Neuronal stem cell (in vitro differentiated cells): Measurements from ENCODE around the gene NEK8.
A peak's percentile ranks its signal among the peaks of the same experiment; 100 is the strongest.

ENCODE experiments used
- DNase-seq: peaks from one replicate; pipeline ENCODE4 v3.0.0-alpha.2; 2013; ENCODE audit warnings: low spot score
- H2AFZ ChIP-seq: one replicate; pipeline ENCODE4 v1.6.1; 2013; ENCODE audit warnings: mild to moderate bottlenecking, low read length, inconsistent platforms
- H2AK5ac ChIP-seq: 2 replicates; pipeline ENCODE4 v1.6.1; 2013; ENCODE audit warnings: low read depth, mild to moderate bottlenecking, inconsistent platforms, low read length, moderate library complexity, mixed read lengths
- H2BK120ac ChIP-seq: 2 replicates; pipeline ENCODE4 v1.6.1; 2013; ENCODE audit warnings: low read depth, mild to moderate bottlenecking, inconsistent platforms, low read length, moderate library complexity, mixed read lengths
- H2BK12ac ChIP-seq: one replicate; pipeline ENCODE4 v1.6.1; 2013; ENCODE audit warnings: low read length, inconsistent platforms
- H2BK15ac ChIP-seq: 2 replicates; pipeline ENCODE4 v1.6.1; 2013; ENCODE audit warnings: mild to moderate bottlenecking, low read length, inconsistent platforms, mixed read lengths
- H2BK5ac ChIP-seq: one replicate; pipeline ENCODE4 v1.6.1; 2013; ENCODE audit warnings: inconsistent platforms, mild to moderate bottlenecking, low read length, moderate library complexity
- H3K14ac ChIP-seq: one replicate; pipeline ENCODE4 v1.6.1; 2013; ENCODE audit warnings: low read length, inconsistent platforms
- H3K18ac ChIP-seq: 2 replicates; pipeline ENCODE4 v1.6.1; 2013; ENCODE audit warnings: low read length, inconsistent platforms
- H3K23ac ChIP-seq: 2 replicates; pipeline ENCODE4 v1.6.1; 2013; ENCODE audit warnings: low read depth, mild to moderate bottlenecking, mixed read lengths, low read length, inconsistent platforms; ENCODE audit not compliant: poor library complexity
- H3K27ac ChIP-seq: replicated peaks from 3 replicates; pipeline ENCODE4 v1.5.1; 2013; ENCODE audit warnings: low read length, inconsistent platforms
- H3K27me3 ChIP-seq, 3 experiments: 2 replicates each; pipeline ENCODE4 v1.6.1; 2013; ENCODE audit warnings: low read length in 3 of 3, mild to moderate bottlenecking in 2 of 3, inconsistent platforms in 1 of 3, low read depth in 1 of 3, mixed read lengths in 1 of 3, moderate library complexity in 1 of 3; ENCODE audit not compliant: control insufficient read depth in 3 of 3, insufficient read depth in 3 of 3
- H3K36me3 ChIP-seq, 2 donors: replicated peaks in 1 of 2; 2 replicates each; pipeline ENCODE4 v1.6.1; 2013; ENCODE audit warnings: low read length in 2 of 2; ENCODE audit not compliant: control insufficient read depth in 2 of 2, insufficient read depth in 2 of 2
- H3K4ac ChIP-seq: 2 replicates; pipeline ENCODE4 v1.6.1; 2013; ENCODE audit warnings: inconsistent platforms, mild to moderate bottlenecking, low read length, moderate library complexity
- H3K4me1 ChIP-seq, 2 donors: 1 replicate in 1 of 2; 2 replicates in 1 of 2; pipeline ENCODE4 v1.6.1; 2013; ENCODE audit warnings: low read length in 2 of 2, low read depth in 1 of 2; ENCODE audit not compliant: control insufficient read depth in 2 of 2, insufficient read depth in 1 of 2
- H3K4me2 ChIP-seq: one replicate; pipeline ENCODE4 v1.6.1; 2013; ENCODE audit warnings: mild to moderate bottlenecking, low read length, inconsistent platforms; ENCODE audit not compliant: insufficient read depth, poor library complexity, severe bottlenecking
- H3K4me3 ChIP-seq, 2 donors: 2 replicates each; pipeline ENCODE4 v1.5.1; 2013; ENCODE audit warnings: low read length in 2 of 2, mild to moderate bottlenecking in 2 of 2, inconsistent platforms in 1 of 2, moderate library complexity in 1 of 2
- H3K79me1 ChIP-seq: one replicate; pipeline ENCODE4 v1.6.1; 2013; ENCODE audit warnings: low read depth, mild to moderate bottlenecking, inconsistent platforms, low read length, moderate library complexity
- H3K9ac ChIP-seq: one replicate; pipeline ENCODE4 v1.6.1; 2013; ENCODE audit warnings: mild to moderate bottlenecking, low read depth, low read length, inconsistent platforms; ENCODE audit not compliant: poor library complexity
- H3K9me3 ChIP-seq, 2 donors: replicated peaks in 1 of 2; 2 replicates each; pipeline versions ENCODE3 to v1.6.1; 2013; ENCODE audit warnings: low read length in 2 of 2, mild to moderate bottlenecking in 2 of 2, inconsistent platforms in 1 of 2, low read depth in 1 of 2, mixed read lengths in 1 of 2, moderate library complexity in 1 of 2; ENCODE audit not compliant: control insufficient read depth in 2 of 2, insufficient read depth in 1 of 2
- H4K8ac ChIP-seq: one replicate; pipeline ENCODE4 v1.6.1; 2013; ENCODE audit warnings: low read depth, mild to moderate bottlenecking, inconsistent platforms, low read length, moderate library complexity
- H4K91ac ChIP-seq: one replicate; pipeline ENCODE4 v1.6.1; 2013; ENCODE audit warnings: low read length, low read depth, mild to moderate bottlenecking, inconsistent platforms; ENCODE audit not compliant: poor library complexity
- WGBS, 2 donors: extraction: QIAGEN DNeasy Blood & Tissue Kit; methylation state at CpG; one replicate each; pipeline ENCODE4 v1.1.7; 2013; ENCODE audit warnings: missing lambda C conversion rate in 2 of 2, mixed read lengths in 1 of 2; ENCODE audit not compliant: insufficient read length in 2 of 2, insufficient replicate concordance in 1 of 2; ENCODE audit errors: extremely low coverage in 2 of 2; 5-methylcytosine and 5-hydroxymethylcytosine counted together

Gene NEK8

GRCh38 chr17:28741358-28742349 is 13.1 kb downstream of the NEK8 start:
- H3K27me3 ChIP-seq = no peaks in the 10 kb centered on the region
- no peak overlapping the region for H4K8ac ChIP-seq
- no peak overlapping the region for H3K4me3 ChIP-seq
- H3K23ac ChIP-seq = peak overlapping the region; percentile 45
- no peak overlapping the region for H2BK12ac ChIP-seq
- peaks cover 3 to 9% of the 10 kb centered on the region in 2 donors for H3K9me3 ChIP-seq
- H2BK15ac ChIP-seq = no peak overlapping the region
- no peak overlapping the region for H2BK120ac ChIP-seq
- H2BK5ac ChIP-seq = peak overlapping the region; percentile 14
- DNase-seq = no peak
- no peak overlapping the region for H3K18ac ChIP-seq
- no peak overlapping the region for H4K91ac ChIP-seq
- H3K14ac ChIP-seq = no peak overlapping the region
- peaks cover 13 to 59% of the 10 kb centered on the region in 2 donors for H3K36me3 ChIP-seq
- H3K9ac ChIP-seq = no peak overlapping the region
- no peak overlapping the region for H3K27ac ChIP-seq
- peak overlapping the region; percentile 28 for H2AK5ac ChIP-seq
- no peak overlapping the region for H3K4me2 ChIP-seq
- peaks cover 14% of the 10 kb centered on the region for H3K79me1 ChIP-seq
- no CpG with 5 or more reads among the region's 19 CpGs for WGBS, 2 donors
- no peak overlapping the region for H2AFZ ChIP-seq
- no peak overlapping the region for H3K4ac ChIP-seq
- peaks cover 11 to 15% of the 10 kb centered on the region in 2 donors for H3K4me1 ChIP-seq

GRCh38 chr17:28743243-28744103 is 14.9 kb downstream of the NEK8 start, which contains the start of gene TRAF4:
Gene TRAF4, plus strand, starts transcription at chr17:28744011. Its CDS starts 102 bp downstream, at chr17:28744113.
- Histone ChIP-seq H3K9ac (peak within 1 kb of the TSS; percentile 99), H3K18ac (peak within 1 kb of the TSS; percentile 100), H3K27me3 (no peaks in the 10 kb centered on the region), H2BK15ac (peak within 1 kb of the TSS; percentile 99), H2BK5ac (peak within 1 kb of the TSS; percentile 100), H4K8ac (peak within 1 kb of the TSS; percentile 89), H3K4me1 (peaks cover 19 to 23% of the 10 kb centered on the region in 2 donors), H3K4me3 (peak within 1 kb of the TSS; percentile 74 to 98), H3K27ac (peak within 1 kb of the TSS; percentile 100), H3K4me2 (peak within 1 kb of the TSS; percentile 96), H2AFZ (peak within 1 kb of the TSS; percentile 87), H2BK12ac (peak within 1 kb of the TSS; percentile 93), H3K23ac (peak within 1 kb of the TSS; percentile 98), H4K91ac (peak within 1 kb of the TSS; percentile 100), H2AK5ac (peak within 1 kb of the TSS; percentile 100), H3K9me3 (peaks cover 0 to 9% of the 10 kb centered on the region in 2 donors), H3K4ac (peak within 1 kb of the TSS; percentile 94), H3K79me1 (peaks cover 27% of the 10 kb centered on the region), H2BK120ac (peak within 1 kb of the TSS; percentile 100), H3K36me3 (peaks cover 28 to 64% of the 10 kb centered on the region in 2 donors), H3K14ac (peak within 1 kb of the TSS; percentile 97)
- no CpG with 5 or more reads among the region's 70 CpGs for WGBS, 2 donors
- peak; percentile 85 for DNase-seq

GRCh38 chr17:28744104-28744971 is 15.8 kb downstream of the NEK8 start:
- peak overlapping the region; percentile 100 for H4K91ac ChIP-seq

More at GRCh38 chr17:28744104-28744971, 15.8 kb downstream of the NEK8 start:
- H3K9ac ChIP-seq = peak overlapping the region; percentile 99
- H3K4ac ChIP-seq = peak overlapping the region; percentile 93
- peak overlapping the region; percentile 89 for H4K8ac ChIP-seq
- H3K27ac ChIP-seq = peak overlapping the region; percentile 100
- H2BK120ac ChIP-seq = peak overlapping the region; percentile 100
- peak; percentile 83 for DNase-seq
- peaks cover 34 to 64% of the 10 kb centered on the region in 2 donors for H3K36me3 ChIP-seq
- H2AFZ ChIP-seq = peak overlapping the region; percentile 51
- H2BK15ac ChIP-seq = peak overlapping the region; percentile 99
- peak overlapping the region; percentile 93 for H2BK12ac ChIP-seq
- peak overlapping the region; percentile 100 for H3K18ac ChIP-seq
- no peaks in the 10 kb centered on the region for H3K27me3 ChIP-seq
- no CpG with 5 or more reads among the region's 61 CpGs for WGBS, 2 donors
- H3K4me2 ChIP-seq = peak overlapping the region; percentile 73
- H3K4me3 ChIP-seq = peak overlapping the region; percentile 74 to 98
- peak overlapping the region; percentile 98 for H3K23ac ChIP-seq
- H2AK5ac ChIP-seq = peak overlapping the region; percentile 100
- H2BK5ac ChIP-seq = peak overlapping the region; percentile 100
- H3K9me3 ChIP-seq = peaks cover 0 to 9% of the 10 kb centered on the region in 2 donors
- H3K14ac ChIP-seq = peak overlapping the region; percentile 97
- peaks cover 19 to 23% of the 10 kb centered on the region in 2 donors for H3K4me1 ChIP-seq
- peaks cover 27% of the 10 kb centered on the region for H3K79me1 ChIP-seq
